GM18520 (cell line): ENCODE results near the gene SON.
"Not testable (repeated sequence)": the region's sequence is repeated elsewhere in the genome, so short reads cannot be mapped to it uniquely, and the experiment has no call there.

ENCODE experiments used
- ATAC-seq: cut with Tn5 transposase; IDR thresholded peaks from one replicate; pipeline ENCODE4 v1.9.1; 2021; ENCODE audit not compliant: unreplicated experiment

The SON gene

DNA sequence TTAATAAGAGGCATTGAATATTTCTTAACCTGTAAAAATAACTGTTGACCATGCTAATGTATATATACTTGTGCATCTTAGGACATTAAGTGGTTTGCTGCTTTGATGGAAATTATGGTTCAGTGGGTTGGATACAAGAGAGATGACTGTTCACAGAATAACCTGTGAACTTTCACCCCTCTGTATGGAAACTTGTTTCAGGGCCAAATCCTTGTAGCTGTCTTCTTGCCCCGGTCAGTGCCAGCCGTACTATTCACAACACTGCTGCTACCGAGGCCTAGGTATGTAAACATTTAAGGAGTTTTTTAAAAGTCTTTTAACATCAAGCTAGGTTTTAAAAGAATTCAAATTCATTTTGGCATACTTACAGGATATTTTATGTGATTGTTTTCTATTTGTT lies 29.5 kb downstream of the SON start:
- ATAC-seq, result no peak

DNA sequence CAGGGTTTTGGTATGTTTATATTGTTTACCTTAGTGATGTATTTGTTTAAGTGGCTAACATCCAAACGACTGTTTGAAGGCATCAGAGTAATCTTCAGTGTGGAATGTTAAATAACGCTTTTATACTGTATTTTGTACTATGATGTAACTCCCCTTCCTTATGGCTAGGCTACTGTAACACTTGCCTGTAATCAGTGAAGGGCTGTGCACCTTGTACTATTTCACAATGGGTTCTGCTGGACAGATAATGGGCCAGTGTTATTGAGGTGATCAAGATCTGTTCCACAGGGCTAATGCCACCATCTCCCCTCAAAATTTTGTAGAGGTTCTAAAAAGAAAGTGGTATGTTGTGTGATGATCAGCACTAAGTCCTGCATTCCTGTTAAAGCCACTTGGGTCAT lies 33.9 kb downstream of the SON start:
- not testable (repeated sequence) for ATAC-seq

DNA sequence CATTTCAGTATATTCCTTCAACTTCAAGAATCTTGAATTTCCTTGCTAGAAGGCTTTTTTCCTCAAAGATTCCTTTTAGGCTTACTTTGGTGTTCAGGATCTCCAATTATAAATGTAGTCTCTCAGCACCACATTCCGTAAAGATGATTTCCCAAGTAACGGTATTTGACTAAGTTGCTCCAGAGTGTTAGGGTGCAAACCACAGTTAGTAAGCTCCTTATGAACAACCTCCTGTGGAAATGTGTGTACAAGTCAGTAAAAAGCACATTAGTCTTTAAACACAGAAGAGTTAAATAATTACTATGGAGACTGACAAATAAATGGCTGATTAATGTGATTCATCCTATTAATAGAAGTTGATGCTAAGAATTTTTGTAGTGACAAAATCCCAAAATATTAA lies 35.4 kb downstream of the SON start:
- no peak for ATAC-seq

DNA sequence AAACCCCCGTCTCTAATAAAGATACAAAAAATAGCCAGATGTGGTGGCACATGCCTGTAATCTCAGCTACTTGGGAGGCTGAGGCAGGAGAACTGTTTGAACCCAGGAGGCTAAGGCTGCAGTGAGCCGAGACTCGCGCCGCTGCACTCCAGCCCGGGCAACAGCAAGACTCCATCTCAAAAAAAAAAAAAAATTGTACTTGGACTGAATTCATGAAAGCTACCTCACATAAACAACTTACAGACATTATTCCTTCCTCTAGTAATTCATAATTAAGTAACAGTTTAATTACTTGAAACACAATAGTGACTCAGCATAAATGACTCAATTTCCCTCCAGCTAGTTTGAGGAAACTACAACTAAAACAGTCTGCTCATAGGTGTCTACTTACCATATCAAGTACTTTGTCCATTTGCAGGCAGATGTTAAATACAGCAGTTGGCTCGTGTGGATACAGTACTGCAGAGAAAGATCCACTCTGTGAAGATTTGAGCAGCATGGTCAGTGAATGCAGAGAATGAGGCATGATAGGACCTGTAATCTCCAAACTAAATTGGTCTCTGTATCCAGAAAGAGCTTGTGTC lies 36.2 kb downstream of the SON start:
- ATAC-seq, result no peak

DNA sequence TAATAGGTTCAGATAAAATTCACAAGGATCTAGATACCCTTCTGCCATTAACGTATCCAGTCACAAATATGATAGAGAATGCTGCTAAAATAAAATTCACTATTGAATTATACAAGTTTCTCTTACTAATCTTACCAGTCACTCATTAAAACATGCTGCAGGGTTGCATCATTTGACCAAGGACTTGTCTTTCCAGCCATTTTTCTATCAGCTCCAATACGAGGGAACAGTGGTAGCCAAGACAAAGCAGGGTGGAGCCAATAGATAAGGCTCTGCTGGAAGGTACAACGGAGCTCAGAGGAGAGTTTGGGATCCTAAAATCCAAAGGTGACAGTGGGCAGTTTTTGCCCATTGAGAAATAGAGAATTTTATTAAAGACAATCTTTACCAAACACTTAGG lies 41.6 kb downstream of the SON start:
- no peak for ATAC-seq

DNA sequence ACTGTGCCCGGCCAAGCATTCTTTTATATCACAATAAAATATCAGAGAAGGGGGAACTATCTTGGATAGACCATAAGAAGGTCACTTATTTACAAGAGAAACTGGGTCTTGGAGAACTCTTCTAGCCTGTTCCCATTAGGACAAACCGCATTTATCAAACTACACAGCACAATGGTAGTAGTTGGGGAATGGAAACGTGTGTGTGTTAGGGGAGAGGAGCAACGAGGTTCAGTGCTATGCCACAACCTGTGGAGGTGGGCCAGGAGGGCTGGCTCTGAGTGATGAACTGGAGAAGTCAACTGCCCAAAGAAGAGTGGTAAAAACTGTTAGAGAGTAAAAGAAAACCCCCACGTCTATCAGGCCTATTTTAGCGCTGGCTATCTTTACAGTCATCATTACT lies 44.1 kb downstream of the SON start:
- ATAC-seq, result no peak

DNA sequence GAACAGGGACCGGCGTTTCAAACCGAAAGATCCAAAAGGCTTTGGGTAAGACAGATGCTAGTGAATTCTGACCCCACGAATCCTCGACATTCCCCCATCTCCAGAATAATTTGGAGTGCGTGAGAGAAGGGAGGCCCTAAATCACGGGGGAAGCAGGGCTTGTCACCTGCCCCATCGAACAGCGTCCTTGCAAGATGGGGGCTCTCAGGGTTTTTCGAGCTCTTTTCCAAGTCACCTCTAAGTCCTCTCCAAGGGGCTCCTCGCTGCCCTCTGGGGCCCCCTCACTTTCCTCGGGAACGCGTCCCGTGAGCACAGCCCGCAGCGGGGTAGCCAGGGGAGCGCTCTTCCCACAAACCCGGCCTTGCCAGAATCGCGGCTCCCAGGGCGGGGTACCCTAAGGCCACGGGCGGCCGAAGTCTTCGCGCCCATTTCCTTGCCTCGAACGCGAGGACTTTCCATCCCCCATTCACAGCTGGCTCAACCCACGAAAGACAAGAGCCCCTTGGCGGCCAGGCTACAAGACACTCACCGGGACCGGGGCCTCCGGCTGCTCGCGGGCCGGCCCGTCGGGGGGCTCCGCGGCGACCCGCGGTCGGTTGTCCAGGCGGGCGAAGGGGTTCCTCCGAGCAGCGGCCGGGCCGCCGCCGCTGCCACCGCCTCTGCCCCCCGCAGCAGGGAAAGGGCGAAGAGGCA lies 45.1 kb downstream of the SON start:
- peak; percentile 4 for ATAC-seq

DNA sequence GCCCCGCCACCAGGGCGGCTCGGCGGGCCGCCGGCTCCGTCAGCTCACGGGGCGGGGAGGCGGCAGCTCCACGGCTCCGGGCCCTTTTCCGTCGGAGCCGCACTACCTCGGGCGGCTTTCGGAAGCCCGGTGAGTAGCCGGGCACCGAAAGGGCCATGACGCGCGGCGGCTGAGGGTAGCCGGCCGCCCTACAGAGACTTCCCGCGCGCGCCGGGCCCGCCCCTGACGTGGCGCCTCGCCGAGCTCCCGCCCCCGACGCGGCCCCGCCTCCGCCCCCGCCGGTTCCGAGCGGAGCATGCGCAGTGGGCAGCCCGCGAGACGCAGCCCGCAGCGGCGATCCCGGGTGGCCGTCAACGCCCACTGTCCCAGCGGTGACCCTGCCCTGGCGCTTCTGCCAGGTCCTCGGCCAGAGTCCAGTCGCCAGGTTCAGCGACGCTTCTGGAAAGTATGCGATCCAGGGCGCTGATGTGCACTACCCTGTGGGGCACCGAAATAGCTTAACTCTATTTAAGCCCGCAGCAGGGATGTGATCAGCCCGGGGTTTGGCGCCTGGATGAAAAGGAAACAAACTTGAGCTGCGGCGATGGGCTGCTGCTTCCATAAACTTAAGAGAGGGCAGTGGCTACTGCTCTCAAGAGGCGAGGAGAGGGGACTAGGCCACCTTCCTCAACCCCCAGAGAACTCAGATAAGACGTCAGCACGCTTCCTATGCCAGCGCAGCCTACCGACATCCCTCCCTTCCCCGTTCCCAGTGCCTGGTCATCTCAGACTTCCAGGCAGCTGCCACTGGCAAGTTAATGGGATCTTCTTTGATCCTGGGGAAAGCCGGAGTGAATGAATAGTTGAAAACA lies 45.9 kb downstream of the SON start, which contains the start of gene DONSON:
TSS of gene DONSON (minus strand) at position 200 of the 851 bp plus-strand sequence. CDS start at position 157, 43 bp downstream.
- peak; percentile 90 for ATAC-seq

DNA sequence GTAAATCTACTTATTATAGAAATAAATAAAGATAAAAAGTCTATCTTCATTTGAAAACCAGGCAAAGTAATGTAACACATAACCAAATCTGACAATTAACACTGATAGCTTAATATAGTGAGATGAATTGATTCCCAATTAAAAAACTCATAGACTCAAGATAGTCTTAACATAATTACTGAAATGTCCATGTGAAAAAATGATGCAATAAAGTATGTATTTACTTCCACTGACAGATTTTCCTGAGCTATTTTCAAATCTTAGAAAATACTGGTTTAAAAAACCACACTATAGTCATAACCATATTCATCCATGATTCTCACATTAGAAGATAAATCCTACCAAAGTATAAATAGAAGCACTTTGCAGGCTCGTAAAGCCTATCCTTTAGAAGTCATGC lies 55.2 kb downstream of the SON start:
- no peak for ATAC-seq

DNA sequence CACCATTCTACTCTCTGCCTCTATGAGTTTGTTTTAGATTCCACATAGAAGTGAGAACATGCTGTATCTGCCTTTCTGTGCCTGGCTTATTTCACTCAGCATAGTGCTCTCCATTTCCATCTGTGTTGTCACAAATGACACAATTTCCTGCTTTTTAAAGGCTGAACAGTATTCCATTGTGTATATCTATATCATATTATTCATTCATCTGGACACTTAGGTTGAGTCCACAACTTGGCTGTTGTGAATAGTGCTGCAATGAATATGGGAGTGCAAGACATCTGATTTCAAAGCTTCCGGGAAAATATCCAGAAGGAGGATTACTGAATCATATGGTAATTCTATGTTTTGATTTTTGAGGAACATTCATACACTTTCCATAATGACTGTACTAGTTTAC lies 65.7 kb downstream of the SON start:
- no peak for ATAC-seq

DNA sequence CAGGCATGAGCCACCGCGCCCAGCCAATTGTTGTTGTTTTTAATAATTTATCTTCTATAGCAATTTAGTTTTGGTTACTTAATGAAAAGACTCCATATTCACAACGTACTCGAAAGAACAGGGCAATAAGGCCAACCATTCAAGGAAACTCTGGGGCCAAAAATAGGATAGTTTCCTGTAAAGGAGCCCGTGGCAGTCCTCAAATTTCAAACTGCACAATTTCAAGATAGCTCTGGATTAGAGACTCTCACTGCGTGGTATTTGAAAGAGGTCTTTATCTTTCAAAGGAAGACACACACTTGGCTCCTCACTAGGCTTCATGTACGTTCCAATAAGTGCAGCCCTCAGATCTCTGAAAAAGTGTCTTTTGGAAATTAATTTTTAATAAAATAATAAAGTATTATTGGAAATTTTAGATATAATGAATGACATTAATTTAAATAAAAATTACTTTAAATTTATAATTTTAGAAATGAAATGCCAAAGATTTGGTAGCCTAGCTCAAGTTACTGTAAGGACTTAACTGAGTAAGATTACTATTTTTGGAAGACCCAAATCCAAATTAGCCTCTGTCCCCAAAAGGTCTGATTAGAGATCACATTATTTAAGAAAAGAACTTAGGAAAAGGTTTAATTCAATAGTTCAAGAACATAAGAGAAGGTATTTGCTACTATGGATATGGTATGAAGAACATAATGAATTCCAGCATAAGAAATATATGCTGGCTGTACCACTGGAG lies 68.3 kb downstream of the SON start:
- ATAC-seq, result no peak

DNA sequence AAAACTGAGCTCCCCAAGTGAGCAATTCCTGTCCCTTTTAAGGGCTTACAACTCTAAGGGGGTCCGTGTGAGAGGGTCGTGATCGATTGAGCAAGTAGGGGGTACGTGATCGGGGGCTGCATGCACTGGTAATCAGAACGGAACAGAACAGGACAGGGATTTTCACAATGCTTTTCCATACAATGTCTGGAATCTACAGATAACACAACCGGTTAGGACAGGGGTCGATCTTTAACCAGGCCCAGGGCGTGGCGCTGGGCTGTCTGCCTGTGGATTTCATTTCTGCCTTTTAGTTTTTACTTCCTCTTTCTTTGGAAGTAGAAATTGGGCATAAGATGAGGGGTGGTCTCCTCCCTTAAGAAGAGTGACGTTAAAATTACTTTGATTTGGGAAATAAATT lies 74.7 kb downstream of the SON start:
- not testable (repeated sequence) for ATAC-seq

DNA sequence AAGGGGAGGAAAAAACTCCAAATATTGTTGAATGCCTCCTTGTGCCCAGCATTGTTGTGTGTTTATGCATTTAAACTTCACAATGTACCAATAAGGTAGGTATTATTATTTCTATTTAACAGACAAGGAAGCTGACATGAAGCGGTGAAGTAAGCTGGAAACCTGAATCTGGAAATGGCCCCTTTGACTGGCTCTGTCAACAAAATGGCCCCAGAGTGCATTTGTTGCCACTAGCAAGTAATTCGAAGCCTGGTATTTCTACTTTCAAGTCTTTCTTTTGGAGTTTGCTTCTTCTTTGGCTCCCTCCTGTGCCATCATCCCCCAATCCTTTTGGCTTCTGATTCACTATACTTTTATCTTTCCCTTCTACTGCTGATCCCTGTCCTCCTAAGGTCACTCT lies 75.6 kb downstream of the SON start:
- no peak for ATAC-seq

DNA sequence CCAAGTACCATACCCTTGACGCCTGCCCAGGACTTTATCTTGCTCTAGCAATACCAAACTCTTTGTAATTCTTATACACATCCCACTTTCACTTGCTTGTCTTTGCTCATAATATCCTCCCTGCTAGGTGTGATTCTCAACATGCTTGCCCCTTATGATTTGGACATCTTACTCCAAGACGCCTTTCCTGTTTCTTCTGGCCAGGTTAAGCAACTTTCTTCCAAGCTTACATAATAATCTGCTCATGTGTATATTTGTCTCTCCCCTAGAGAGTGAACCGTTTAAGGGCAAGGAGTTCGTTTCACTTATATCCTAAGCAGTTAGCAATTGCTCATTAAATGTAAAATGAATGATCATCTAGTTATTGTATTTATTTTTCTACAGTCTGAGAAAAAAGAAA lies 76.9 kb downstream of the SON start:
- ATAC-seq, result no peak

DNA sequence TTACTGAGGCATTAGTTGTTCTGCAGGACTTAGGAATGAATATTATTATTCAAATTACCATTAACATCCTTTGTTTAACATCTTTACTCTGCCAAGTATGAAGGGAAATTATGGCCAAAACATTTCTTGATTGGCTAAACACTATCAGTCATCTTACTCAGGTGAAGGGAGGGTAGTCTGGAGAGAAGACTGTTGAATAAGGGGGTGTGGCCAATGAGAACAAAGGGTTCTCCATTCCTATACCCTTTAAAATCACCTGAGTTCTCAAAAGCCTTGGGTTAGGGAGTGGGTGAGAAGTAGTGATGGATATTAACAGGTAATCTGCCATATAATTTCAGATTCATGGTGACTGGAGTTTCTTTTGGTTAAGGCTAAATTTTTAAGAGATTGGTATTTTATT lies 79.4 kb downstream of the SON start:
- ATAC-seq, result no peak

DNA sequence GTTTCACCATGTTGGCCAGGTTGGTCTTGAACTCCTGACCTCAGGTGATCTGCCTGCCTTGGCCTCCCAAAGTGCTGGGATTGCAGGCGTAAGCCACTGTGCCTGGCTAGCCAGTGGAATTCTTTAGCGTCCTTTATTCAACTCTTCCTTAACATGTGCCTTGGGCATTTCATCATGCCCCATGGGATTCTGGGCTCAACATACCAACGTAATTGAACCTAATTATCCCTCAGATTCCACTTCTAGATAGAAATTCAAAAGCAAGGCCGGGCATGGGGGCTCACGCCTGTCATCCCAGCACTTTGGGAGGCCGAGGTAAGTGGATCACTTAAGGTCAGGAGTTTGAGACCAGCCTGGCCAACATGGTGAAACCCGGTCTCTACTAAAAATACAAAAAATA lies 83.3 kb downstream of the SON start:
- not testable (repeated sequence) for ATAC-seq
